NB4 (cell line): ENCODE data around the gene SERPINA6.

Source experiments
- MYC ChIP-seq: IDR thresholded peaks from 2 replicates; pipeline ENCODE4 v1.6.1; 2011; ENCODE audit warnings: low read depth, low read length
- POLR2A ChIP-seq: IDR thresholded peaks from 2 replicates; pipeline ENCODE4 v1.6.1; 2011; ENCODE audit warnings: mild to moderate bottlenecking; ENCODE audit not compliant: insufficient read length; ENCODE audit errors: extremely low read depth
- TF ChIP-seq, protein P1 (sequence below): IDR thresholded peaks from one replicate; pipeline ENCODE4 v1.5.1; 2012; ENCODE audit warnings: low read depth, low read length
- TF ChIP-seq, protein P2 (sequence below): IDR thresholded peaks from 2 replicates; pipeline ENCODE4 v1.6.1; 2011; ENCODE audit warnings: low read depth, low read length

- TF ChIP-seq, protein P1, sequence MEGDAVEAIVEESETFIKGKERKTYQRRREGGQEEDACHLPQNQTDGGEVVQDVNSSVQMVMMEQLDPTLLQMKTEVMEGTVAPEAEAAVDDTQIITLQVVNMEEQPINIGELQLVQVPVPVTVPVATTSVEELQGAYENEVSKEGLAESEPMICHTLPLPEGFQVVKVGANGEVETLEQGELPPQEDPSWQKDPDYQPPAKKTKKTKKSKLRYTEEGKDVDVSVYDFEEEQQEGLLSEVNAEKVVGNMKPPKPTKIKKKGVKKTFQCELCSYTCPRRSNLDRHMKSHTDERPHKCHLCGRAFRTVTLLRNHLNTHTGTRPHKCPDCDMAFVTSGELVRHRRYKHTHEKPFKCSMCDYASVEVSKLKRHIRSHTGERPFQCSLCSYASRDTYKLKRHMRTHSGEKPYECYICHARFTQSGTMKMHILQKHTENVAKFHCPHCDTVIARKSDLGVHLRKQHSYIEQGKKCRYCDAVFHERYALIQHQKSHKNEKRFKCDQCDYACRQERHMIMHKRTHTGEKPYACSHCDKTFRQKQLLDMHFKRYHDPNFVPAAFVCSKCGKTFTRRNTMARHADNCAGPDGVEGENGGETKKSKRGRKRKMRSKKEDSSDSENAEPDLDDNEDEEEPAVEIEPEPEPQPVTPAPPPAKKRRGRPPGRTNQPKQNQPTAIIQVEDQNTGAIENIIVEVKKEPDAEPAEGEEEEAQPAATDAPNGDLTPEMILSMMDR: no peak
- TF ChIP-seq POLR2A (no peak), MYC (no peak)
- TF ChIP-seq, protein P2, sequence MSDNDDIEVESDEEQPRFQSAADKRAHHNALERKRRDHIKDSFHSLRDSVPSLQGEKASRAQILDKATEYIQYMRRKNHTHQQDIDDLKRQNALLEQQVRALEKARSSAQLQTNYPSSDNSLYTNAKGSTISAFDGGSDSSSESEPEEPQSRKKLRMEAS: no peak
Measured at GRCh38 chr14:94290197-94290596, 32.9 kb downstream of the SERPINA6 start.
